ES-I3 (cell line): ENCODE data around the gene AP3S1.

Source experiments
- H3K36me3 ChIP-seq: 2 replicates; pipeline ENCODE4 v1.6.1; 2013; ENCODE audit warnings: mild to moderate bottlenecking, low read length, control low read depth, moderate library complexity; ENCODE audit not compliant: insufficient read depth
- H3K4me1 ChIP-seq: 2 replicates; pipeline ENCODE4 v1.6.1; 2013; ENCODE audit warnings: mild to moderate bottlenecking, control low read depth, low read length; ENCODE audit not compliant: insufficient read depth
- H3K9ac ChIP-seq: 2 replicates; pipeline ENCODE4 v1.6.1; 2013; ENCODE audit warnings: low read depth, mild to moderate bottlenecking, low read length, moderate library complexity
- H3K9me3 ChIP-seq: 2 replicates; pipeline ENCODE4 v1.6.1; 2013; ENCODE audit warnings: mild to moderate bottlenecking, low read length, moderate library complexity; ENCODE audit not compliant: control insufficient read depth, insufficient read depth

The AP3S1 gene

GRCh38 chr5:115948091-115948534, 106.4 kb downstream of the AP3S1 start:
- Histone ChIP-seq H3K9ac (no peak overlapping the region), H3K9me3 (no peaks in the 10 kb centered on the region), H3K4me1 (no peaks in the 10 kb centered on the region), H3K36me3 (no peaks in the 10 kb centered on the region)

DNA sequence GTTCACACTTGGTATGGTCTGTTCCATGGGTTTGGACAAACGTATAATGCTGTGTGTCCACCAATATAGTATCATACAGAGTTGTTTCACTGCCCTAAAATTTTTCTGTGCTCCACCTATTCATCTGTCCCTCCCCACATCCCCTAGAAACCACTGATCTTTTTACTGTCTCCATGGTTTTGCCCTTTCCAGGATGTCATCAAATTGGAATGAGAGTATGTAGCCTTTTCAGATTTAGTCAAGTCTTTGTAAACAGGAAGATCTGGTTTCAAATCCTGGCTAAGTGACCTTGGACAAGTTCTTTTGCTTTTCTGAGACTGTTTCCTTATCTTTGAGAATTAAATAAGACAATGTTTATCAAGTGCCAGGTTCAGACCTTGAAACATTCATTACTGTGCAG, 107.4 kb downstream of the AP3S1 start:
- Histone ChIP-seq H3K9ac (no peak overlapping the region), H3K36me3 (no peaks in the 10 kb centered on the region), H3K4me1 (no peaks in the 10 kb centered on the region; the same call in 1 of the 2 replicates)

GRCh38 chr5:115952588-115952987, 110.9 kb downstream of the AP3S1 start:
- H3K36me3 ChIP-seq = no peaks in the 10 kb centered on the region
- H3K9me3 ChIP-seq = no peaks in the 10 kb centered on the region
- peaks cover 5% of the 10 kb centered on the region; the same call in 1 of the 2 replicates for H3K4me1 ChIP-seq
- H3K9ac ChIP-seq = no peak overlapping the region

More for the DNA sequence above, 107.4 kb downstream of the AP3S1 start:
- no peaks in the 10 kb centered on the region for H3K9me3 ChIP-seq

- Histone ChIP-seq H3K4me1 (peaks cover 5% of the 10 kb centered on the region; the same call in 1 of the 2 replicates), H3K9ac (no peak overlapping the region), H3K9me3 (no peaks in the 10 kb centered on the region), H3K36me3 (no peaks in the 10 kb centered on the region)
Measured at GRCh38 chr5:115954144-115954543, 112.4 kb downstream of the AP3S1 start.

DNA sequence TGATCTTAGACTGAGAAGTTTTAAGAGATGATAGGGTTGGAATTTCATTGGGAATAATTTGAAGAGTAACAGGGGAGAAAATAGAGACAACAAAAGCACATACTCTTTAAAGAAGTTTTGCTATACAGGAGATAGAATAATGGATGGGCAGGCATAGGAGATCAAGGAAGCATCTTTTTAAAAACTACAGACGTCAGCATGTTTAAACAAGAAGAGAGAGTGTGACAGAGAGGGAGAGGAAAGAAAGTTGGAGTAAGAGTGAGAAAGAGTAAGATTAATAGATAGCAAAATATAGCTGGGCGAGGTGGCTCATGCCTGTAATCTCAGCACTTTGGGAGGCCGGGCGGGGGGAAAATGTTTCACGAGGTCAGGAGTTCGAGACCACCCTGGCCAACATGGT, 115.2 kb downstream of the AP3S1 start:
- Histone ChIP-seq H3K9me3 (no peaks in the 10 kb centered on the region), H3K36me3 (no peaks in the 10 kb centered on the region), H3K4me1 (peaks cover 5% of the 10 kb centered on the region; the same call in 1 of the 2 replicates), H3K9ac (no peak overlapping the region)

DNA sequence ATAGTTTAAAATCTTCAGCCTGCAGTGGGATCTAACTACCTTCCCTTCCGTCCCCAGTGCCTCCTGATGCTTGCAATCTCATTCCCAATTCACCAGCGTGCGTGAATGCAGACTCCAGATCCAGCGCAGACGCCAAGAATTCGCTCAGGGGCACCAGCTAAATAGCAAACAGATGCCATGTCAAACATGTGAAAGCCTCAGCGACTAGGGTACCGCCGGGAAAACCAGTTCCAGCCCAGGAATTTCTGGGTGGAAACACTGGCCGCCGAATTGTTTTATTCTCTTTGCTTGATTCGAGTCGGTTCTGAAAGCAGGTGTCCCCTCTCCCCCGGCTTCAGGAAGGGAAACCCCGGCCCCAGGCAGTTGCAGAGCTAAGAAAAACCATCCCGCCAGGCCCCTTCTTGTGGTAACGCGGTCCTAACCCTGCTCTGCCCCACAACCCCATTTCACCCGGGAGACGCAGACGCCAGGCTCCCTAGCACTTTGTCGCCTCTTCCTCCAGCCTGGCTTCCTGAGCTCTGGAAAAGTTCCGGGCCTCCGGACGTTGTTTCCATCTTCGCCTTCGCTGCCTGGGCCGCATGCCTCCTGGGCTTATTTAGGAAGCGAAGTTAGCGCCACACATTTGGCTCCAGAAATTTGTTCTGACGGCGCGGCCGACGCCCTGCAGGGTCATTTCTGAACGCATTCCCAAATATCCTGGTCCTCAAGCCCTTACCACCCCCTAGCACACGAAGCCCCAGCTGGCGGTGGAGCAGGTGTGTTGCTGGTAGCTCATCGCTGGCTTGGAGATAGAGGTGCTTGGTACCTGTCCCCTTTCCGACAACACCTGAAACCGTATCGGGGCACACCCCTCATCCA, 119.9 kb downstream of the AP3S1 start:
- Histone ChIP-seq H3K4me1 (no peaks in the 10 kb centered on the region), H3K36me3 (no peaks in the 10 kb centered on the region), H3K9me3 (no peaks in the 10 kb centered on the region), H3K9ac (no peak overlapping the region)

- no peak within 1 kb of the TSS for H3K9ac ChIP-seq
- H3K36me3 ChIP-seq = no peaks in the 10 kb centered on the region
- no peaks in the 10 kb centered on the region for H3K9me3 ChIP-seq
- no peaks in the 10 kb centered on the region for H3K4me1 ChIP-seq
Measured at GRCh38 chr5:115962239-115962564, 120.5 kb downstream of the AP3S1 start, which contains the start of gene LVRN. Gene LVRN, plus strand, starts transcription at chr5:115962475. Its CDS starts 143 bp downstream, at chr5:115962618.

- H3K9me3 ChIP-seq = no peaks in the 10 kb centered on the region
- no peak overlapping the region for H3K9ac ChIP-seq
- H3K36me3 ChIP-seq = no peaks in the 10 kb centered on the region
- no peaks in the 10 kb centered on the region for H3K4me1 ChIP-seq
Measured at GRCh38 chr5:115962565-115963402, 121.0 kb downstream of the AP3S1 start.

DNA sequence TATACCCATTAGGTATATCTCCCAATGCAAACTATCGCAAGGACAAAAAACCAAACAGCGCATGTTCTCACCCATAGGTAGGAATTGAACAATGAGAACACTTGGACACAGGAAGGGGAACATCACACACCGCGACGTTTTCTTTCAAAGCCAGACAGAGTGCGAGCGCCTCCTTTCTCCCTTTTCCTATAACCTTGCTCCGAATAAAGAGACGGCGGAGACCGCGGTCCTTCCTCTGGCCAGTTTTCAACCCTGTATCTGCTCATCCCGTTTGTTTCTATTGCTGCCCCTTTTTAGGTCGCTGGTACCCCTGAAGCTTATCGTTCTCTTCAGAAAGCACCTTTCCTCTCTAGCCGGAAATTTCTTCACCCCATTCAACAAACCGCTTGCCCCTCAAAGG, 121.8 kb downstream of the AP3S1 start:
- Histone ChIP-seq H3K9me3 (no peaks in the 10 kb centered on the region), H3K4me1 (no peaks in the 10 kb centered on the region), H3K36me3 (no peaks in the 10 kb centered on the region), H3K9ac (no peak overlapping the region)
